GM23248 (cell line): ENCODE results near the gene FLT1.

Experiments used
- EZH2 ChIP-seq: fragments of 200-600 bp; sonication (generic); IDR thresholded peaks from 2 replicates; pipeline ENCODE4 v1.6.1; 2018; ENCODE audit warnings: antibody characterized with exemption, mild to moderate bottlenecking; ENCODE audit not compliant: insufficient read depth, poor library complexity, severe bottlenecking
- EZH2phosphoT487 ChIP-seq: fragments of 200-600 bp; sonication (generic); IDR thresholded peaks from 2 replicates; pipeline ENCODE4 v1.6.1; 2018; ENCODE audit warnings: antibody characterized with exemption, moderate library complexity, mild to moderate bottlenecking, low read depth; ENCODE audit not compliant: insufficient read depth

GRCh38 chr13:28424541-28424940 is 70.4 kb downstream of the FLT1 start:
- TF ChIP-seq EZH2: no peak
- TF ChIP-seq EZH2phosphoT487: no peak
